HG03175 (cell line): ENCODE measurements around the gene C12orf43.

Experiments
- ATAC-seq: cut with Tn5 transposase; IDR thresholded peaks from one replicate; pipeline ENCODE4 v1.9.1; 2021; ENCODE audit warnings: mild to moderate bottlenecking, moderate library complexity; ENCODE audit not compliant: unreplicated experiment

Gene C12orf43

DNA sequence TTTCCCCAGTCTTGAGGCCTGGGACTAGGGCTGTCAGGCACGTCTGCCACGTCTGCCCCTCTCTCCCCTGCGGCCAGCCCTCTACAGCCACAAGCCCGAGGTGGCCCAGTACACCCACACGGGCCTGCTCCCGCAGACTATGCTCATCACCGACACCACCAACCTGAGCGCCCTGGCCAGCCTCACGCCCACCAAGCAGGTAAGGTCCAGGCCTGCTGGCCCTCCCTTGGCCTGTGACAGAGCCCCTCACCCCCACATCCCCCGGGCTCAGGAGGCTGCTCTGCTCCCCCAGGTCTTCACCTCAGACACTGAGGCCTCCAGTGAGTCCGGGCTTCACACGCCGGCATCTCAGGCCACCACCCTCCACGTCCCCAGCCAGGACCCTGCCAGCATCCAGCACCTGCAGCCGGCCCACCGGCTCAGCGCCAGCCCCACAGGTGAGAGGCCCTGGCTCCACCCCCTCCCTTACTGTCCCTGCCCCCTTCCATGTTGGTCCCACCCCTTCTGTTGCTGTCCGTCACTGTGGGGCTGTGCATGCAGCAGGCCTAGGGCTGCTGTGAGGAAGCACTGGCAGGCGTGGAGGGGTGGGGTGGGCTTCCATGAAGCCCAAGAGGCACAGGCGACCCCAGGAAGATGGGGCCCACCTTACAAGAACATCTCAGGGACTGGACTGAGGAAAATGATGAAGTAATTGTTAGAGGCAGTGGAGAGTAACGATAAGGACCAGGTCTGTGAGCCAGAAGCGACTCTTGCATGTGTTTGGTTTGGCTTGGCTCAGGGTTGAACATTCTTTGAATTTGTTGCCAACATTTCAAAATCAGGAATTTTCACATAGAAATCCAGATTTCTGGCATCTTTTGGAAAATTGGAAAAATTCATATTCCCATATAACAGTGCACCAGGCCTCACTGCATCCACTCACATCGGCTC, 16.8 kb downstream of the C12orf43 start:
- ATAC-seq, result no peak

DNA sequence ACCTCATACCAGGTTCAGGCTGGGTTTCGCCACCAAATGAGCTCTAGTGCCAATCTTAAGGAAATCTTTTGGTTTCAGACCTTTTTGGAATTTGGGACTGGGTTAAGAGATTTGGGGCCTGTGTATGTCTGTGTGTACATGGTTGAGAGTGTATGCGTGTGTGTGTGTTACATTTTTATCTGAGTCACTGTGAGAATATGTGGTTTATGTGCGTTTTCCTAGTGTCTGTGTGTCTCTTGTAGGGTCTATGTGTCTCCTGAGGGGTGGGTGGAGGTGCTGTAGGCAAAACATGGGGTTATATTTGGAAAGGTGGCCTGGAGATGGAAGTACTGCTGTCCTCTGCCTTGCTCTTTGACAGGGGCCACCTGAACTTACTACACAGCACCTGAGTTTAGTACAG, 17.9 kb downstream of the C12orf43 start:
- ATAC-seq, result no peak

- ATAC-seq, result no peak
Measured at GRCh38 chr12:120997448-120997847, 18.8 kb downstream of the C12orf43 start.

DNA sequence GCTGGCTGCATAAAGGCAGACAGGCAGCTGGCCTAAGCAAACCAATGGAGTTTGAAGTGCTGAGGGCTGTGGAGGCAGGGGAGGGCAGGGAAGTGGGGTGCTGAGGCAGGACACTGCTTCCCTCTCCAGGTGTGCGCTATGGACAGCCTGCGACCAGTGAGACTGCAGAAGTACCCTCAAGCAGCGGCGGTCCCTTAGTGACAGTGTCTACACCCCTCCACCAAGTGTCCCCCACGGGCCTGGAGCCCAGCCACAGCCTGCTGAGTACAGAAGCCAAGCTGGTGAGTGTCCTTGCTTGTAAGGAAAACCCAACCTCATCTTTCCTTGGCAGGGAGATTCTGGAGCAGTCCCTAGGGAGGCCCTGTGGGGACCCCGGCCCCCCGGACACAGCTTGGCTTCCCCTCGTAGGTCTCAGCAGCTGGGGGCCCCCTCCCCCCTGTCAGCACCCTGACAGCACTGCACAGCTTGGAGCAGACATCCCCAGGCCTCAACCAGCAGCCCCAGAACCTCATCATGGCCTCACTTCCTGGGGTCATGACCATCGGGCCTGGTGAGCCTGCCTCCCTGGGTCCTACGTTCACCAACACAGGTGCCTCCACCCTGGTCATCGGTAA, 20.0 kb downstream of the C12orf43 start:
- no peak for ATAC-seq

DNA sequence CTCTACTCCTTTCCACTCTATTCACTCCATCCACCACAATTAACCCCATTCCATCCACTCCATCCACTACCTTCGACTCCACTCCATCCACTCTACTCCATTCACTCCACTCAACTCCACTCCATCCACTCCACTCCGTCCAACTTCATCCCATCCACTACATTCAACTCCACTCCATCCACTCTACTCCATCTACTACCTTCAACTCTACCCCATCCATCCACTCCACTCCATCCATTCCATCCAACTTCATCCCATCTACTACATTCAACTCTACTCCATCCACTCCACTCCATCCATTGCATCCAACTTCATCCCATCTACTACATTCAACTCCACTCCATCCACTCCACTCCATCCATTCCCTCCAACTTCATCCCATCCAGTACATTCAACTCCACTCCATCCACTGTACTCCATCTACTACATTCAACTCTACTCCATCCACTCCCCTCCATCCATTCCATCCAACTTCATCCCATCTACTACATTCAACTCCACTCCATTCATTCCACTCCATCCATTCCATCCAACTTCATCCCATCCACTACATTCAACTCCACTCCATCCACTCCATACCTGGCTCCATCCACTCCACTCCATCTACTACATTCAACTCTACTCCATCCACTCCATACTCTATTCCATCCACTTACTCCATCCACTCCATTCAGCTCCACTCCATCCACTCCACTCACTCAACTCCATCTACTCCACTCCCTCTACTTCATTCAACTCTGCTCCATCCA, 21.5 kb downstream of the C12orf43 start:
- no peak for ATAC-seq

GRCh38 chr12:120994059-120994458, 22.2 kb downstream of the C12orf43 start:
- no peak for ATAC-seq

GRCh38 chr12:120993496-120993895, 22.8 kb downstream of the C12orf43 start:
- ATAC-seq, result no peak

GRCh38 chr12:120992989-120993388, 23.3 kb downstream of the C12orf43 start:
- ATAC-seq, result no peak

DNA sequence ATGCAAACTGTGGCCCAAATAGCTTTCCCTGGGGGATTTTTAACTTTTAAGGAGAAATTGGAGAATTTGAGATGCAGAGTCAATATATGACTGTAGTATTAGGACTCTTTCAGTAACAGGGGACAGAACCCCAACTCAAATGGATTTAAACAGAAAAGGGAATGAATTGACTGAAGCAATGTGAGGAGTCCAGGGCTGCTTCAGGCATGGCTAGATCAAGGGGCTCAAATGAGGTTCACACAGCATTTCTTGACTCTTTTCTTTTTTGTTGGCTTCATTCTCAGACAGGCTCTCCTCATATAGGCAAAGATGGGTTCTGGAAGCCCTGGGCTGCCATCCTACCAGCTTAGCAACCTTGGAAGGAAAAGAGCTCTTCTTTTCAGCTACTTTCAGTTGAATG, 24.3 kb downstream of the C12orf43 start:
- ATAC-seq, result no peak

GRCh38 chr12:120990487-120991055, 25.7 kb downstream of the C12orf43 start:
- ATAC-seq, result no peak

DNA sequence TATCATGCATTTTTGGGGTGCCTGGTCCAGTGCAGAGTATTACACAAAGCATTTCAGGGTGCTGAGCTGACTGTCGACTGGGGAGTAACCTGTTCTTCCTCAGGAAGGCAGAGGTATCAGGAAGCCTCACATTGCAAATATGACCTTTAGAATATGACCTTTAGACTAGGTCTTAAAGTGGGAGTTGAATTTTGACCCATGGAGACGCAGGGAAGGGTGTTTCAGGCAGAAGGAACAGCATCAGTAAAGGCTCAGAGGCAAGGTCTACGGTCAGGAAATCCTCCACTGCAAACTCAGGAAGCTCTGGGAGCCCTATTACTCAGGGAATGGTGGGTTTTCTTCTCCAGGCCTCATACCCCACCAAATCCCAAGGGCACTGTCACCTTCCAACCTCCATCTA, 26.6 kb downstream of the C12orf43 start:
- no peak for ATAC-seq

DNA sequence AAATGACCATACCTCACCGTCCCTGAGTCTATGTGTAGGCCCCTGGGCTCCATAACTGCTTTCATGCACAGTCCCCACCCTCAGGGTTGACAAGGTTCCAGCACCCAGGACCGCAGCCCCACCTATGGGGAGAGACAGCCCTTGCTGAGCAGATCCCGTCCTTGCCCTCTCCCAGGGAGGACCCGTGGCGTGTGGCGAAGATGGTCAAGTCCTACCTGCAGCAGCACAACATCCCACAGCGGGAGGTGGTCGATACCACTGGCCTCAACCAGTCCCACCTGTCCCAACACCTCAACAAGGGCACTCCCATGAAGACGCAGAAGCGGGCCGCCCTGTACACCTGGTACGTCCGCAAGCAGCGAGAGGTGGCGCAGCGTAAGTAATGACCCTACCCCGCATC, 27.6 kb downstream of the C12orf43 start:
- ATAC-seq, result no peak

DNA sequence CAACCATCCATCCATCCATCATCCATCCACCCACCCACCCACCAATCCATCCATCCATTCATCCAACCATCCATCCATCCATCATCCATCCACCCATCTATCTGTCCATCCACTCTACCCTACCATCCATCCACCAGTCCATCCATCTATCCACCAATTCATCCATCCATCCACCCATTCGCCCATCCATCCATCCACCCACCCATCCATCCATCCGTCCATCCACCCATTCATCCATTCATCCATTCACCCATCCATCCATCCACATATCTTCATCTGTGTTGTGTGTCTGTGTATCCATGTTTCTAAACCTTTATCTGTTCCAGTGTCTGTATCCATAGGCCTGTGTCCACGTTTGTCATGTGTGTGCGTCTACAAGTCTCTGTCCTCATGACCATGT, 28.1 kb downstream of the C12orf43 start:
- ATAC-seq, result no peak

DNA sequence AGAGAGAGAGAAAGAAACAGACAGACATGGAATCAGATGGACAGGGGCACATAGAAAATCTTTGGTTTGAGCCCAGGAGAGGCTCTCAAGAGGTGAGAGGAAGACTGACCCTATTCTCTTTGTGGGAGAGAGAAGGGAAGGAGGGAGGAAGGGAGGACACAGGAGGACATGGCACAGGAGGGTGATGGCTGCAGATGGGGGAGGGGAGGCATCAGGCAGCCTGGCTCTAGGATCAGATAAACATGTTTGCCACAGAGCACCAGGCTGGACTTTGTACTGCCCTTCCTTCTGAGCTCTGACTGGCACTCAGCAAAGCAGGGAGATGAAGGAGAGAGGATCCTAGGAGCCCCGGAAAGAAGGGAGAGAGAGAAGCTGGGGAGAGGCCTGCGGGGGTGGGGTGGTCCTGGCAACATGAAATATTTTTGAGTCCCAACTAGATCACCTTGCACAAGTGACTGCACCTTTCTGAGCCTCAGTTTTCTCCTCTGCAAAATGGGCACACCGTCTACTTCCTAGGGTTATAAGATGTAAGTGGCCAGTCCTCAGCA, 31.9 kb downstream of the C12orf43 start:
- ATAC-seq, result no peak

DNA sequence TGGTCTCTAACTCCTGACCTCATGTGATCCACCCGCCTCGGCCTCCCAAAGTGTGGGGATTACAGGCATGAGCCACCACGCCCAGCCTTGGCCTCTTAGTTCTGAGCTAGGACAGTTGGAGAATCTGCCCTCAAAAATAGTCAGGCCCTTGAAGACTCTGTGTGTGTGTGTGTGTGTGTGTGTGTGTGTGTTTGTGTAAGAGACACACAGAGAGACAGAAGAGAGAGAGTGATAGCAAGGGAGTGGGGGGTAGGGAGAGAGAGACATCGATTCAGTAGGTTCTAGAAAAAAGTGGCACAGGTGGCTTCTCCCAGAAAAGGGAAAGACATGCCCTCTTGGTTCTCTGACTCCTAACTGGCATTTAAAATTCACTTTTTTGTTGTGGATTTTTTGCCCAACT, 32.5 kb downstream of the C12orf43 start:
- ATAC-seq, result no peak

- ATAC-seq, result no peak
Measured at GRCh38 chr12:120982659-120983058, 33.6 kb downstream of the C12orf43 start.

DNA sequence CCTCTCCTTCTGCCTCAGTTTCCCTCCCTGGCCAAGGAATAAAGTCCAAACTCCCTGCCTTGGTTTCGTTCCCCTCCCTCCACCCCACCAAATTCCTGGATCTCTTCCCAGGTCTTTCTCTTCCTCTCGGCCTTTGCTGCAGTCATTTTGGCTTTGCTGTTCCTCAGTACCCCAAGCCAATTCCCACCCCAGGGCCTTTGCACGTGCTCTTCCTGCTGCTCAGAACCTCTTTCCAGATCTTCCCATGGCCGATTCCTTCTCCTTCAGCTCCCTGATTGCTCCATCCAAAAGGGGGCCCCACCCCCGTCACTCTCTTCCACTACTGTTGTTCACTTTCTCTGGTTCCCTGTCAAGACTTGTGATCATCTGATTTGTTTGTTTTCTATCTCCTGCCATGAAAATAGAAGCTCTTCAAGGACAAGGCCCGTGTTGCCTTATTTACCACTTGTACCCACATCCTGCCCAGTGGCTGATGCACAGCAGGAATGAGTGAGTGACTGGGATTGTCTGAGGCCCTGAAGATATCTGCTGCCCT, 34.8 kb downstream of the C12orf43 start:
- ATAC-seq, result no peak

DNA sequence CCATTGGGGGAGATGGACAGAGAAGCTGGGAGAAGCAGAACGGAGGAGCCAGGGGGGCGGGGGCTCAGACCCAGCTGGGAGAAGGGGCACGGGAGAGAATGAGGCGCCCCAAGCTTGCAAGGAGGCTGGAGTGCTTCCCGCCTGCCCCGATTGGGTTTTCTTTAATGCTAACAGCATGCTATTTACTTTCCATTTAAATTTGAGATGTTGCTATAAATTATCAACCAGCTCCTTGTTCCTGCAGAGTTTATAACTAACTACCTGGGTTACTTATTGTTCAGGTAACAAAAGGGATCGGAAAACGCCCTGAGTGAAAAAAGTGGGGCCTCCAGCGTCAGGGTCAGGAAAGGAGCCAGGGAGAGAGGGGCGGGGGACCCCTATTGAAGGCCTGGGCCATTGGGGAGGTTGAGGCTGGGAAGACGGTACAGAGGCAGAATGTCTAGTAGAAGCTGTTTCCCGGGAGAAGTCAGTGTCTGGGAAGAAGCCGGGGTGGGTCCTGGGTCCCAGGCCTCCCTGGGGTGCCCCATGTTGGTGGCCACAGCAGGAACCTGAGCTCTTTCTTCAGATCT, 35.4 kb downstream of the C12orf43 start:
- ATAC-seq, result no peak

DNA sequence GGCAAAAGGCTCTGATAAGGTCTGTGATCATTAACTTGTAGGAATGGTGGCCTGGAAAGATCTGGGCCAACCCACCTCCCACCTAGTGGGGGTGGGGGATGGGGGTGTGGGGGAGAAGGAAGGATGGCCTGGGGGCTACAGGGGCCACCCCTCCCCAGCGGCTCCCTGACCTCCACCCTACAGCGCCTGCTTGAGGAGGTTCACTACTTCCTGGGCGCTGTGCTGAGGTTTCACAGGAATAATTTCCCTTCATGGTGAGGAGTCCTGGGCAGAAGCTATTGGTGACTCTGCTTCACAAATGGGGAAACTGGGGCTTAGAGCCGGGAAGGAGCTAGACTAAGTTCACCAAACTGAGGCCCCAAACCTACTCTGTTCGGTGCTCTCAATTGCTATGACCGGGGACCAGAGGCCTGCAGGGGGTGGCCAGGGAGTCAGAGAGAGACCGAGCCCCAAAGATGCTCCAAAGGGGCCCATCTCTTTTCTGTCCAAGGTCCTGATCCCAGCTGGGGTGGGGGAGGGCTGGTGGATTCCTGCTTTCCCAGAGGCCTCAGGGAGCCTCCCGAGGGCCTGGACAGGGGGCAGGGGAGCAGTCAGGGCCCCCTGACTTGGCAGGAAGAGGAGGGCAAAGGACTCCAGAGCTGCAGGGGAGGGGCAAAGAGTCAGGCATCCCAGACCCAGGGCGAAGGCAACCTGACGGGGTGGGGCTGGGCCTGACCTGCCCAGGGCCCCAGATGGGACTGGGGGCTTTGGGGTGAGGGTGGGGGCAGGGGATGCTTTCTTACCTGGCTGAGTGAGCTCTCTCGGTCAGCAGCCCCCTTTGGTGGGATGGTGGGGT, 36.2 kb downstream of the C12orf43 start:
- no peak for ATAC-seq
